Stimulated activated effector memory CD8-positive, alpha-beta T cell treated with anti-CD3 and anti-CD28 coated beads, Interleukin-12 subunit alpha, Interleukin-12 subunit beta, amount 100 ng/mL, for 72 hours (primary cell): ENCODE data around the gene PDZD2.

ENCODE experiments used
- ATAC-seq: fragments of 150-1000 bp; cut with Tn5 transposase; 2 replicates; pipeline ENCODE4 v1.10.0; 2021
- DNase-seq, 2 donors: peaks; one replicate each; pipeline ENCODE4 v3.0.0; 2021 to 2022; ENCODE audit warnings: low spot score in 2 of 2
- H3K27ac Mint-ChIP-seq: one replicate; pipeline ENCODE4 v1.8.0; 2022; ENCODE audit warnings: mild to moderate bottlenecking, mixed read lengths
- H3K36me3 Mint-ChIP-seq: one replicate; pipeline ENCODE4 v1.8.0; 2022; ENCODE audit warnings: mild to moderate bottlenecking, mixed read lengths
- H3K4me1 Mint-ChIP-seq: one replicate; pipeline ENCODE4 v1.8.0; 2022; ENCODE audit warnings: mixed read lengths
- H3K4me3 Mint-ChIP-seq: one replicate; pipeline ENCODE4 v1.8.0; 2022; ENCODE audit warnings: mild to moderate bottlenecking, mixed read lengths
- H3K9me3 Mint-ChIP-seq: one replicate; pipeline ENCODE4 v1.8.0; 2022; ENCODE audit warnings: mixed read lengths

The PDZD2 gene

GRCh38 chr5:31855134-31856040 is 216.5 kb downstream of the PDZD2 start:
- peak overlapping the region; percentile 39 for H3K4me3 Mint-ChIP-seq
- ATAC-seq, result peak; percentile 34
- DNase-seq, result no peak
- no peak overlapping the region for H3K27ac Mint-ChIP-seq
- peaks cover 10% of the 10 kb centered on the region for H3K4me1 Mint-ChIP-seq
- H3K9me3 Mint-ChIP-seq, result peaks cover 10% of the 10 kb centered on the region
- no peaks in the 10 kb centered on the region for H3K36me3 Mint-ChIP-seq

- no peak overlapping the region for H3K4me3 Mint-ChIP-seq
- H3K27ac Mint-ChIP-seq, result no peak overlapping the region
- H3K4me1 Mint-ChIP-seq, result peaks cover 5% of the 10 kb centered on the region
- ATAC-seq (no peak), DNase-seq (no peak)
- peaks cover 15% of the 10 kb centered on the region for H3K9me3 Mint-ChIP-seq
- H3K36me3 Mint-ChIP-seq, result no peaks in the 10 kb centered on the region
These were observed 220.2 kb downstream of the PDZD2 start for GRCh38 chr5:31859096-31859495.

GRCh38 chr5:31860278-31860677 is 221.3 kb downstream of the PDZD2 start:
- Mint-ChIP-seq H3K27ac (no peak overlapping the region), H3K9me3 (peaks cover 15% of the 10 kb centered on the region), H3K4me3 (no peak overlapping the region), H3K4me1 (no peaks in the 10 kb centered on the region), H3K36me3 (no peaks in the 10 kb centered on the region)
- DNase-seq (no peak), ATAC-seq (no peak)

GRCh38 chr5:31860726-31861433 is 221.9 kb downstream of the PDZD2 start:
- H3K4me1 Mint-ChIP-seq, result no peaks in the 10 kb centered on the region
- H3K27ac Mint-ChIP-seq, result no peak overlapping the region

DNA sequence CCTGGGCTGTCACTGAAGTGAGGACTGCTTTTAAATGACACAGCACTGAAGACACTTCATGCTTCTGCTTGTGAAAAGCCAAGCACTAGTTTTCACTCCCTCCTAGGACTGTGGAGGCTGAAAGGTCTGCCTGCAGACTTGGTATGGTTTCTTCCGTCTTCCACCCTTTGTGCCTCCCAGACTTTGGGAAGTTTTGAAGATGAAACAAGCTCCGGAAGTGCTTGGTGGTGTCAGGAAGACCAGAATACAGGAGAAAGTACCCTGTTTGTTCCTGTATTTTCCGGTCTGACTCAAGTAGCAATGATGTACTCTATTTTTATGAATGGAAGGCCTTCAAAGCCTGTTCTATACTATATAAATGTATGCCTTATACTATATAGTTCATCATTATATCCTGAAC is 222.7 kb downstream of the PDZD2 start:
- H3K27ac Mint-ChIP-seq, result no peak overlapping the region
- H3K4me3 Mint-ChIP-seq, result no peak overlapping the region
- peaks cover 15% of the 10 kb centered on the region for H3K9me3 Mint-ChIP-seq
- DNase-seq (no peak), ATAC-seq (no peak)
- no peaks in the 10 kb centered on the region for H3K36me3 Mint-ChIP-seq
- H3K4me1 Mint-ChIP-seq, result no peaks in the 10 kb centered on the region

More at GRCh38 chr5:31860726-31861433, 221.9 kb downstream of the PDZD2 start:
- Mint-ChIP-seq H3K36me3 (no peaks in the 10 kb centered on the region), H3K9me3 (peaks cover 15% of the 10 kb centered on the region), H3K4me3 (no peak overlapping the region)
- DNase-seq (no peak), ATAC-seq (no peak)

DNA sequence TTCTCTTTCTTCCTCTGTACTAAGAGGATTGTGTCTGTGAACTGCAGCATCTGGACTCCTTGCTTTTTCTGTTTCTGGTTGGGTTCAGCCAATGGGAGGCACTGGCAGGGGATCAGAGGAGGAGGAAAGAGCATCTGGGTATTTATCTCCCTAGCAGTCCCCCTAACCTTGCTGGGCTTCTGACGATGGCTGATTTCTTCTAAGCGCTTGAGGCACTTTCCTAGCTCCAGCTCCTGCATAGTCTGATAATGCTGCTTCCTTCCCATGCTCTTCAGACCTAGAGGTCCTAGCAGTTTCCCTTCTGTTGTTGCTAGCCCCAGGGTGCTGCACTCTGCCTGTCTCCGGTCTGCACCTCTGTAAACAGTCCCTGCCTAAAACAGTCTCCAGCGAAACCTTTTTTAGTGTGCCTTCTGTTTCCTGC is 225.1 kb downstream of the PDZD2 start:
- Mint-ChIP-seq H3K36me3 (no peaks in the 10 kb centered on the region), H3K9me3 (peaks cover 14% of the 10 kb centered on the region), H3K27ac (no peak overlapping the region), H3K4me3 (no peak overlapping the region), H3K4me1 (no peaks in the 10 kb centered on the region)
- ATAC-seq, result no peak
- DNase-seq, result no peak

DNA sequence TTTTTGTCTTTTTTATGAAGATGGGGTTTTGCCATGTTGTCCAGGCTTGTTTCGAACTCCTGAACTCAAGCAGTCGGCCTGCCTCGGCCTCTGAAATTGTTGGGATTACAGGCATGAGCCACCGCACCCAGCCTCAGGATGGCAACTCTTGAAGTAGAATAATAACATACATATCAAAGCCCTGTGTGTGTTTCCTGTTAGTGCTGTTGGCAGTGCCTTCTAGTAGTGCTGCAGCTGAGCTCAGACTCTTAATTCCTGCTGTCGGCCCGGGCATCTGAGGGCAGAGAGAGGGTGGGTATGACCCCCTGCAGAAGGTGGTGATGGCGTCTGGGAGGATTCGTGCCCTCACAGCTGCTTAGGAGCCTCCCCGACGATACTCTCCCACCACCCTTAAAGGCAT is 227.2 kb downstream of the PDZD2 start:
- no peak overlapping the region for H3K4me3 Mint-ChIP-seq
- DNase-seq, result no peak
- H3K9me3 Mint-ChIP-seq, result no peaks in the 10 kb centered on the region
- no peak overlapping the region for H3K27ac Mint-ChIP-seq
- H3K36me3 Mint-ChIP-seq, result no peaks in the 10 kb centered on the region
- no peaks in the 10 kb centered on the region for H3K4me1 Mint-ChIP-seq
- ATAC-seq, result no peak

- no peak for DNase-seq
- Mint-ChIP-seq H3K9me3 (no peaks in the 10 kb centered on the region), H3K4me1 (no peaks in the 10 kb centered on the region), H3K27ac (no peak overlapping the region), H3K36me3 (no peaks in the 10 kb centered on the region), H3K4me3 (no peak overlapping the region)
- peak; percentile 43 for ATAC-seq
These were observed 228.3 kb downstream of the PDZD2 start for GRCh38 chr5:31867219-31867618.

DNA sequence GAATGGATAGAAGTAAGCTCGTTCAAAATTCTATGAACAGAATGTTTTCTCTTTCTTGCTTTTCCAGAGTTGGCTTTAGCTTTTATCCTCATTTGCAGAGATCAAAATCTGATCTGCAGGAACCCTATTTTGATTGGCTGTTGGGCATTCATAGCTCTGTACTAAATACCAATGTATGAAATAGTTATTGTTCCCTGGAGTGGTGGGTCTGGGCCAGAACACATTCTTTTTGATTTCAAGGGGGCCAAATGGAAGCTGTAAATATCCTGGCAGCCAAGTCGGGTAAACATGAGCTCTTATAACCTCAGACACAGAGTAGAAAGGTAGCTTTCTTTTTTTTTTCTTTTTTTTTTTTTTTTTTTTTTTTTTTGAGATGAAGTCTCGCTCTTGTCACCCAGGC is 241.5 kb downstream of the PDZD2 start:
- Mint-ChIP-seq H3K27ac (no peak overlapping the region), H3K4me3 (no peak overlapping the region), H3K4me1 (no peaks in the 10 kb centered on the region), H3K9me3 (no peaks in the 10 kb centered on the region), H3K36me3 (no peaks in the 10 kb centered on the region)
- no peak for DNase-seq
- ATAC-seq, result no peak

DNA sequence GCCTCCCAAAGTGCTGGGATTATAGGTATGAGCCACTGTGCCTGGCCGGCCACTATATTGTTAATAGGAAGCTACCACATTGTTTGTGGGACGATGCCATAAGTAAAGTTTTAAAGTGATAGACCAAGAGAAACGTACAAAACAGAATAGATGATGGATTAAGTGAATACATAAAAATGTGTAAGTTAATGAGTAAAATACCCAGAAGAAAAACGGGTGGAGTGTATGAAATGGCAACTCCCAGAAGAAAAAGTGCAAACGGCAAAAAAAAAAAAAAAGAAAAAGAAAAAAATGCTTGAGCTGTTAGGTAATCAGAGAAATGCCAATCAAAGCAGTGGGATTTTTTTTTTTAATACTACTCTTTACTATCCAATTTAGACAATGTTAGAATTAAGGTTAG is 246.0 kb downstream of the PDZD2 start:
- DNase-seq (no peak), ATAC-seq (no peak)
- Mint-ChIP-seq H3K4me3 (no peak overlapping the region), H3K36me3 (no peaks in the 10 kb centered on the region), H3K9me3 (no peaks in the 10 kb centered on the region), H3K4me1 (no peaks in the 10 kb centered on the region), H3K27ac (no peak overlapping the region)

DNA sequence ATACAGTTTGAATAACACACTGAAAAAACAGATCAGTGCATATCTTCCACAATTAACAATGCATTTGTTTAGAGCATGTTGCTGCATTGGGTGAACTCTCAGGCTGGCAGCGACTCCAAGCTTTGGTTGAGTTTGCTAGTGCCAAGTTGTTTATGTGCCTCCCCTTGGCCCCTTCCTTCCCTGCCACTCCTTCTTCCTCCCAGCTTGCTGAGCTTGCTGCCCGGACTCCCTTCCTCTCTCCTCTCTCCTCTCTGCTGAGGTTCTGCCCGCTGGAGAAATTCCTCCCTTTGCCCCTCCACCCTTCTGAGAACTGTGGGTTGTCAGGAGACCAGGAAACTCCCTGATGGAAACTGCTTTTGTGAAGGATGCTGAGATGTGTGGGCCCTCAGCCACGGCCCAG is 247.3 kb downstream of the PDZD2 start:
- Mint-ChIP-seq H3K4me3 (no peak overlapping the region), H3K4me1 (no peaks in the 10 kb centered on the region)

GRCh38 chr5:31887556-31887955 is 248.6 kb downstream of the PDZD2 start:
- Mint-ChIP-seq H3K4me1 (no peaks in the 10 kb centered on the region), H3K4me3 (no peak overlapping the region), H3K9me3 (no peaks in the 10 kb centered on the region), H3K27ac (no peak overlapping the region), H3K36me3 (no peaks in the 10 kb centered on the region)
- DNase-seq (no peak), ATAC-seq (no peak)

More for the DNA sequence above, 247.3 kb downstream of the PDZD2 start:
- no peak for ATAC-seq
- no peaks in the 10 kb centered on the region for H3K36me3 Mint-ChIP-seq
- no peak for DNase-seq
- H3K9me3 Mint-ChIP-seq, result no peaks in the 10 kb centered on the region
- no peak overlapping the region for H3K27ac Mint-ChIP-seq

- H3K27ac Mint-ChIP-seq, result no peak overlapping the region
- no peak for DNase-seq
- no peaks in the 10 kb centered on the region for H3K4me1 Mint-ChIP-seq
- no peaks in the 10 kb centered on the region for H3K9me3 Mint-ChIP-seq
- H3K36me3 Mint-ChIP-seq, result no peaks in the 10 kb centered on the region
- H3K4me3 Mint-ChIP-seq, result no peak overlapping the region
- no peak for ATAC-seq
These were observed 249.6 kb downstream of the PDZD2 start for GRCh38 chr5:31888564-31888963.

DNA sequence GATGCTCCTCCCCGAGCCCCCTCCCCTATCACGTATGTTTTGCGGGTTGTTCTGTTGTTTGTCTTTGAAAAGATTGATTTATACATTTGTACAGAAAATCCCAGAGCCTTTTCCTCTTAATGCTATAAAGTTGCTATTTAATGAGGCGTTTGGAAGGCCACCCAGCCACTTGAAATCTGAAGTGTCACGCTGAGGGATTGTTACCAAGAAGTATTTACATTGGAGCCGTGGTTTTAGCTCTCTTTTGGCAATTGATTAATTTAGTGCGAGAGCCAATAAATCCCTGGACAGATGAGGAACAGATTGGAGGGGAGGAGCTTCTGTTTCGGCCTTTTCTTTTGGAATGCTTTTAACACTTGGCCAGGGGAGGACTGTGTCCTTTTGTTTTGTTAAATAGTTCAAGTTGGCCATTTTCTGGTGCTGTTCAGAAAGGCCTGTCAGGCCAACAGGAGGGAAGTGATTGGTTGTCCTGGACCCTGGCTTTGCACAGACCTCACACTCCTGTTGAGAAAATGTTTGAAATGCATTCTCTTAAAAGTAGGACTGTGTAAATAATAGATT is 250.2 kb downstream of the PDZD2 start:
- Mint-ChIP-seq H3K4me3 (no peak overlapping the region), H3K9me3 (no peaks in the 10 kb centered on the region), H3K27ac (no peak overlapping the region), H3K36me3 (no peaks in the 10 kb centered on the region), H3K4me1 (no peaks in the 10 kb centered on the region)
- DNase-seq (no peak), ATAC-seq (no peak)

DNA sequence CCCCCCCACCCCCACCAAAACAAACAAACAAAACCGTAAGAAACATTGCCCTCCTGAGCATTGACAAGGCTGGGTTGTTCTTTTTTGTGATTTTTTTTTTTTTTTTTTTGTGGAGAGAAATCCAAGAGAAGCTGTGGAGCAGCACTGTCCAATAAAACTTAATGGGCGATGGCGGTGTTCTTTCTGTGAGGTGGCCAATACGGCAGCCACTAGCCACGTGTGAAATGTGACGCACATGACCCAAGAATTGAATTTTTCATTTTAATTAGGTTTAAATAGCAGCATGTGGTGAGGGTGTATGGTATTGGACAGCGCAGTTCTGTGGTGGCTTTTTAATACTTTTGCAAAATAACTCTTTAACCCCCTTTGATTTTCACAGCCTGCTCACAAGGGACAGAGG is 251.1 kb downstream of the PDZD2 start:
- no peak overlapping the region for H3K4me3 Mint-ChIP-seq
- no peaks in the 10 kb centered on the region for H3K36me3 Mint-ChIP-seq
- H3K27ac Mint-ChIP-seq, result no peak overlapping the region
- DNase-seq (no peak), ATAC-seq (no peak)
- H3K9me3 Mint-ChIP-seq, result no peaks in the 10 kb centered on the region
- no peaks in the 10 kb centered on the region for H3K4me1 Mint-ChIP-seq

DNA sequence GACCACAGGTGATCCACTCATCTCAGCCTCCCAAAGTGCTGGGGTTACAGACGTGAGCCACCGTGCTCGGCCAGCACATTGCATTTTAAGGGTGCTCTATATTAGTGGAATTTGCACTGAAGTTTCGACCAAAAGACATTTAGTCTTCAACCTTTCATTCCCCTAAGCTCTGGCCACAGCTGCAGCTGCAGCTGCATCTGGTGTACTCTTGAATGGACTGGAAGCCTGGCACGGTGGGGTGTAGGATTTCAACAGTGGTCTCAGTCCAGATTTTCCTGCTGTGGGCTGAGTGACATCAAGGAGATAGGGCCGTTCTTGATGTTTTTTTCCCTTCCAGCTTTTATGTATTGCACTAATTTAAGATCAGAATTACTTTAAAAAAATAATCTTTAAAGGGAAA is 255.2 kb downstream of the PDZD2 start:
- DNase-seq, result no peak
- no peak for ATAC-seq
- Mint-ChIP-seq H3K9me3 (no peaks in the 10 kb centered on the region), H3K27ac (no peak overlapping the region), H3K36me3 (no peaks in the 10 kb centered on the region), H3K4me1 (no peaks in the 10 kb centered on the region), H3K4me3 (no peak overlapping the region)
